T-helper 17 cell (primary cell): ENCODE measurements around the gene CCL4L2. TPM values are rescaled to one million over a fixed set of nuclear protein-coding genes. Genes with fewer than 3 reads are reported as not detected.
A peak's percentile ranks its signal among the peaks of the same experiment; 100 is the strongest.
"Not testable (repeated sequence)": the region's sequence is repeated elsewhere in the genome, so short reads cannot be mapped to it uniquely, and the experiment has no call there.

ENCODE experiments used
- ATAC-seq: fragments of 150-1000 bp; cut with Tn5 transposase; 2 replicates; pipeline ENCODE4 v1.10.0; 2021; ENCODE audit warnings: mild to moderate bottlenecking, moderate library complexity
- DNase-seq, 3 donors: peaks; one replicate each; pipeline versions ENCODE4 v3.0.0 to v3.0.0-alpha.2; 2020 to 2021
- H3K9me3 ChIP-seq: one replicate; pipeline ENCODE4 v1.7.0; 2013; ENCODE audit warnings: low read length, mild to moderate bottlenecking; ENCODE audit not compliant: control insufficient read depth, poor library complexity, severe bottlenecking
- H3K27ac Mint-ChIP-seq: one replicate; pipeline ENCODE4 v1.8.0; 2022; ENCODE audit warnings: mild to moderate bottlenecking, moderate library complexity, mixed read lengths
- H3K27me3 Mint-ChIP-seq: one replicate; pipeline ENCODE4 v1.8.0; 2022; ENCODE audit warnings: mixed read lengths
- H3K36me3 Mint-ChIP-seq: one replicate; pipeline ENCODE4 v1.8.0; 2022; ENCODE audit warnings: low read depth, mixed read lengths
- H3K4me1 Mint-ChIP-seq: one replicate; pipeline ENCODE4 v1.8.0; 2022; ENCODE audit warnings: mild to moderate bottlenecking, mixed read lengths
- H3K4me3 Mint-ChIP-seq: one replicate; pipeline ENCODE4 v1.8.0; 2022; ENCODE audit warnings: mild to moderate bottlenecking, moderate library complexity, mixed read lengths
- total RNA-seq, 4 donors: library from RNA in 2 of 4; stranded (reverse) in 2 of 4; gene quantifications; one replicate each; pipeline ENCODE4 v1.2.3 and lab custom pipeline; 2022 to 2026

CCL4L2 gene
- total RNA-seq, 2 donors from 2014 or later: 0.62 to 1.6 TPM

DNA sequence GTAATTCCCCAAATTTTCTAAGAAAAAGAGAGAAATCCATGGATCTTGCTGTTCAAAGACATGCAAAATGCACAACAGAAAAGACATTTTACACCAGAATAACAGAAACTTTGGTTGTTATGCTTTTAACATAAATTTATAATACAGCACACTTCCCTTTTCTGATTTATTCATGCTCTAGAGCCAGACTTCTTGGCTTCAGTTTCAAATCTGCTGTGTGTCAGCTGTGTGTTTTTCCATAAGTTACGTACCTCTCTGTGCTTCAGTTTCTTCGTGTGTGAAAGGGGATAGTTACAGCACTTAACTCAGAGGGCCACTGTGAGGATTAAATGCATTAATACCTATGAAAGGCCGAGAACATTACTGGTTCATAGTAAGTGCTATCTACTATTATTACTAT lies 7.5 kb upstream of the CCL4L2 start:
- H3K4me3 Mint-ChIP-seq: no peak overlapping the region

DNA sequence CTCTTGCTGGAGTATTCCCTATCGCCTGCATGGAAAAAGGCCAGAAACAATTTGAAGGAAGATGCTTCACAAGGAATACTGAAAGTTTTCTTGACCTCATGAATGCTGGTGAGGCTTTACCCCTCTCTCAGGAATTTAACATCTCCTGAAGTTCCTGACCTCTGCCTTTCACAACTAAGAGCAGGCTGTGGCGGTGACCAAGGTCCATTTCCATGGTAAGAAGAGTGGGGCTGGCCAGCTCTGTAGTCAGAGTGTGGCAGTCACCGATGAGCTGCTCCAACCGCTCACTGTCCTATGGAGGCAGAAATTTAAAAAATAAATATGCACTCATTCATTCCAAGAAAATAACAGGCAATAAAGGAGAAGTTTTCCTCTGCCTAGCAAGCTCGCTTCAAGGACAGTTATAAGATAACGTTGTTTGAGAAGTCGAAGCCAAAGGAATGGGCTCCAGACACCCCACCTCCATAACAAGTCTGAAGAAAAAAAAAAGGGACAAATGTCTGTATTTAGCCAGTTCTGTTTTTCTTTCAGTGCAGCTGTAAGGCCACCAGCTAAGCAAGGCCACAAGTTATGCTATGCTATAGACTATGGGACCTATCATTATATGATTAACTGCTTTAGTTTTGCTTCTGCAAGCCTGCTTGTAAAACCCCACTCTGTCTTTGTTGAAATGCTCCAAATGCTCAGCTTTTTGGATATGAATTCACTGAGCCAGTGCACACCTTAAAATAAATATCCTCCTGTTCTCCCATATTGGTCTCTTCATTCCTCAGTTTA lies 6.0 kb upstream of the CCL4L2 start:
- Mint-ChIP-seq H3K27ac (no peak overlapping the region), H3K36me3 (peaks cover 6% of the 10 kb centered on the region), H3K27me3 (peaks cover 62% of the 10 kb centered on the region), H3K4me1 (peaks cover 13% of the 10 kb centered on the region), H3K4me3 (no peak overlapping the region)
- no peaks in the 10 kb centered on the region for H3K9me3 ChIP-seq
- DNase-seq (no peak), ATAC-seq (no peak)

More for the DNA sequence above, 7.5 kb upstream of the CCL4L2 start:
- Mint-ChIP-seq H3K27me3 (peaks cover 71% of the 10 kb centered on the region), H3K36me3 (peaks cover 6% of the 10 kb centered on the region), H3K4me1 (peaks cover 19% of the 10 kb centered on the region), H3K27ac (no peak overlapping the region)
- DNase-seq (no peak), ATAC-seq (no peak)
- H3K9me3 ChIP-seq: no peaks in the 10 kb centered on the region

DNA sequence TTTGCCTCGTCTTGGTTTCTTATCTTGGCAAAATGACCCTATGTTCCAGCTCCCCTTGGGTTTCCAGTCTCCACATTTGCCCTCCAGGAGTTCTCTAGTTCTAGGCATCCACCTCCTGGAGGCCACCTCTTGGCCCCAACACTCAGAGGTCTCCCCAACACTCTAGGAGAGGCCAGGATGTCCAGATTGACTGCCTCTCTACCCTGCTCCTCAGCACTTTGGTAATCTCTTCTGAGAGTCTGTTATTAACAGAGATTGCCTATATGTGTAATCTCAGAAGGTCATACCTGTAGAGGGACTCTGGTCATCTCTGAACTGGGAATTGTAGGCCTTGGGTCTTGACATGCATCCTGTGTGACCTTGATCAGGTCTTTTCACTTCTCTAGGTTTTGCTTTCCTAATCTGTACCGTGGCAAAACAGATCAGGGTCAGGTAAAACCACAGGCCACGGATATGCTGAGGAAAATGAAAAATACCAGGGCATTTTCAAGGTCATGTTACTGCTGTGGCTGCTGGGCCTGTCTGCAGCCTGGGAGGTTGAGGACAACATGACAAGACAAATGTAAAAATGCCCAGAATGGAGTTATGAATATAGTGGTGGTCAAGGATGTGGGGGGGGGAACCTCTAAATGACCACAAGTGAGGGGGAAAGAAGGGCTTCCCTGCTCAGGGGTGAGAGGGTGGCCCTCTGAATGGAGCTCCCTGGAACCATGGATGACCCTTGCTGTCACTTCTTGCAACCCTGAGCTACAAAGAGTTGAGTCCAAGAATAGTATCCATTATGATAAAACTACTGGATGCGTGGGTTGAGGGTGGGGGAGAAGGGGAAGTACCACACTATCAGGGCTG lies 5.0 kb upstream of the CCL4L2 start:
- Mint-ChIP-seq H3K27ac (no peak overlapping the region), H3K36me3 (peaks cover 6% of the 10 kb centered on the region), H3K4me1 (peaks cover 13% of the 10 kb centered on the region), H3K4me3 (no peak overlapping the region), H3K27me3 (peaks cover 66% of the 10 kb centered on the region)
- no peak for DNase-seq
- no peak for ATAC-seq
- no peaks in the 10 kb centered on the region for H3K9me3 ChIP-seq

DNA sequence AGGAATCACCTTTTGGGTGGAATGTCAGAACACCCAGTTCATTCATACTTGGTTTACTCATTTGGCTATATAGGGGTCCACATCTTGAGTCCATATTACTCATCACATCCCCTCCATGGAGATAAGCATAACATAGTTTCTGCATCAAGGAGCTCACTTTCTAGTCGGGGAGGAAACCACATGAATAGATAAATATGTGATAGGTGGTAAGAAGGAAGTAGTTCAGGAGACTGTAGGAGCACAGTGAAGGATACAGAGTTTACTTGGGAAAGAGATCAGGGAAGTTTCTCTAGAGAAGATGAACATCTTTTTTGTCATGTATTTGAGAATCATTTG lies 4.4 kb upstream of the CCL4L2 start:
- H3K4me1 Mint-ChIP-seq: peaks cover 12% of the 10 kb centered on the region
- not testable (repeated sequence) for DNase-seq, H3K4me3 Mint-ChIP-seq, H3K36me3 Mint-ChIP-seq, H3K27ac Mint-ChIP-seq, H3K9me3 ChIP-seq, ATAC-seq
- peaks cover 66% of the 10 kb centered on the region for H3K27me3 Mint-ChIP-seq

DNA sequence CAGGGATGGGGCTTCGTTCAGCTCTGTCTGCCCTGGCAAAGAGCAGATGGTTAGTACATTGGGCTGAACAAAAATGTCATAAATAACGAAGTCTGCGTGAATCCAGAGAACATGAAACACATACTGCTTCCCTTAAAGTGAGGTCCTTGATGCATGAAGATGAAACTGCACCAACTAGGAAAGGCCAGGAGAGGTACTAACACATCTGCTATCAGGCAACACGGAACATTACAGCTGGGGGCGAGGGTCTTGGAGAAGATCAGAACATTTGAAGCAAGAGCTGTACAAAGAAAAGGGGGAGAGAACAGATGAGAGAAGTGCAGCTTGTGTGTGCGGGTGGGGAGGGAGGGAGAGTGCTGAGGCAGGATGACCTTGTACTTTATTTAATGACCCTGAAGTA lies 3.5 kb upstream of the CCL4L2 start:
- peaks cover 66% of the 10 kb centered on the region for H3K27me3 Mint-ChIP-seq
- H3K9me3 ChIP-seq, H3K4me3 Mint-ChIP-seq, ATAC-seq, H3K4me1 Mint-ChIP-seq, H3K27ac Mint-ChIP-seq, DNase-seq, H3K36me3 Mint-ChIP-seq: not testable (repeated sequence)

DNA sequence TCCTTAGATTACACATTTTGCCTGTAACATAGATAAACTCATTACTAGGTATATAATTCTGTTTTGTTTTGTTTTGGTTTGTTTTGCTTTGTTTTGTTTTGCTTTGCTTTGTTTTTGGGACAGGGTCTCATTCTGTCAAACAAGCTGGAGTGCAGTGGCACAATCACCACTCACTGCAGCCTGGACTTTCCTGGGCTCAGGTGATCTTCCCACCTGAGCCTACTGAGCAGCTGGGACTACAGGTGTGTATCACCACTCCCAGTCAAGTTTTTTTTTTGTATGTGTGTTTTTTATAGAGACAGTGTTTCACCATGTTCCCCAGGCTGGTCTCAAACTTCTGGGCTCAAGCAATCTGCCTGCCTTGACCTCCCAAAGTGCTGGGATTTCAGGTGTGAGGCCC lies 1.3 kb upstream of the CCL4L2 start:
- peaks cover 67% of the 10 kb centered on the region for H3K27me3 Mint-ChIP-seq
- H3K4me1 Mint-ChIP-seq: peaks cover 6% of the 10 kb centered on the region
- peaks cover 2% of the 10 kb centered on the region for H3K36me3 Mint-ChIP-seq
- DNase-seq (no peak), ATAC-seq (no peak)
- no peak overlapping the region for H3K4me3 Mint-ChIP-seq
- no peaks in the 10 kb centered on the region for H3K9me3 ChIP-seq
- no peak overlapping the region for H3K27ac Mint-ChIP-seq

DNA sequence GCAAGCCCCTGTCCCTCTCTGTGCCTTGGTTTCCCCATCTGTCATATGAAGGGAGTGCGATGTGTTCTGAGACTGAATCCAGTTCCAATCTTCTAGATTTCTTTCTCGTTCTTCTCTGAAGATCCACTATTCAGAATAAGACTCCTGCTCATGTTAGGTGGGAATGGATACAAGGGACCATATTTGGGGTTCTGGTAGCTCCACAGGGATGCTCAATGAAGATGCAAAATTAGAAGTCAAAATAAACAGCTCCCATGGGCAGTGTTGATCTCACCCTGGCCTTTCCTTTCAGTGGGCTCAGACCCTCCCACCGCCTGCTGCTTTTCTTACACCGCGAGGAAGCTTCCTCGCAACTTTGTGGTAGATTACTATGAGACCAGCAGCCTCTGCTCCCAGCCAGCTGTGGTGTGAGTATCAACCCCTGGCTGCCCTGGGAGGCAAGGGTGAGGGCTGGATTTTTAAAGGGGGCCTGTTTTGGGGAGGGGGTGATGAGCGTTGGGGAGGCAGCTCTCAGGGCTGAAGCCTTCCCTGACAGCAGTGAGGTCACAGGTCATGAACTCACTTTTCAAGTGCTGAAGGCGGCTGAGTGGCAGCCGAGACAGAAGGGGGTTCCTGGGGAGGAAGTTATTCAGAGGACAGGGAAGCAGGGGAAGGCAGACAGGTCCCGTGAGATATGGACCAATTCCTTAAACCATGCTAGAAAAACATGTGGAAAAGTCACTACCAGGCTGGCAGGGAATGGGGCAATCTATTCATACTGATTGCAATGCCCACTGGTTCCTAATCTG lies 815 bp downstream of the CCL4L2 start:
- not testable (repeated sequence) for H3K4me3 Mint-ChIP-seq, H3K36me3 Mint-ChIP-seq

DNA sequence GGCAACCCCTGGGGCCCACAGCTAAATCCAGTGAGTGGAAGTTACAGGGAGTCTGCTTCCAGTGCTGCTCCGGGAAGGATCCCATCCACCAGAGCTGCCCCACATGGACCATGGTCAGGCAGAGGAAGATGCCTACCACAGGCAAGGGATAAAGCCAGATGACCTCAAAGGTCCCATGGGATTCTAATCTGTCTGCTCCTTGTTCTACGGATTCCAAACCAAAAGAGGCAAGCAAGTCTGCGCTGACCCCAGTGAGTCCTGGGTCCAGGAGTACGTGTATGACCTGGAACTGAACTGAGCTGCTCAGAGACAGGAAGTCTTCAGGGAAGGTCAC lies 1.4 kb downstream of the CCL4L2 start:
- Mint-ChIP-seq H3K4me1 (no peaks in the 10 kb centered on the region), H3K4me3 (no peak overlapping the region), H3K27me3 (peaks cover 50% of the 10 kb centered on the region), H3K36me3 (peaks cover 2% of the 10 kb centered on the region), H3K27ac (no peak overlapping the region)
- no peak for DNase-seq
- no peaks in the 10 kb centered on the region for H3K9me3 ChIP-seq
- no peak for ATAC-seq

More for the DNA sequence above, 815 bp downstream of the CCL4L2 start:
- DNase-seq, H3K4me1 Mint-ChIP-seq, H3K9me3 ChIP-seq: not testable (repeated sequence)
- H3K27me3 Mint-ChIP-seq: peaks cover 55% of the 10 kb centered on the region
- peak overlapping the region; percentile 44 for H3K27ac Mint-ChIP-seq
- ATAC-seq: peak; percentile 25

GRCh38 chr17:36212966-36213365 lies 2.1 kb downstream of the CCL4L2 start:
- no peak overlapping the region for H3K27ac Mint-ChIP-seq
- peaks cover 2% of the 10 kb centered on the region for H3K36me3 Mint-ChIP-seq
- DNase-seq (no peak), ATAC-seq (no peak)
- H3K4me3 Mint-ChIP-seq: no peak overlapping the region
- H3K27me3 Mint-ChIP-seq: peaks cover 48% of the 10 kb centered on the region
- H3K4me1 Mint-ChIP-seq: no peaks in the 10 kb centered on the region
- H3K9me3 ChIP-seq: no peaks in the 10 kb centered on the region

- peaks cover 2% of the 10 kb centered on the region for H3K36me3 Mint-ChIP-seq
- DNase-seq (no peak), ATAC-seq (no peak)
- peaks cover 48% of the 10 kb centered on the region for H3K27me3 Mint-ChIP-seq
- no peak overlapping the region for H3K27ac Mint-ChIP-seq
- H3K9me3 ChIP-seq: no peaks in the 10 kb centered on the region
- H3K4me1 Mint-ChIP-seq: no peaks in the 10 kb centered on the region
- no peak overlapping the region for H3K4me3 Mint-ChIP-seq
These were observed 2.8 kb downstream of the CCL4L2 start for GRCh38 chr17:36213695-36214094.

DNA sequence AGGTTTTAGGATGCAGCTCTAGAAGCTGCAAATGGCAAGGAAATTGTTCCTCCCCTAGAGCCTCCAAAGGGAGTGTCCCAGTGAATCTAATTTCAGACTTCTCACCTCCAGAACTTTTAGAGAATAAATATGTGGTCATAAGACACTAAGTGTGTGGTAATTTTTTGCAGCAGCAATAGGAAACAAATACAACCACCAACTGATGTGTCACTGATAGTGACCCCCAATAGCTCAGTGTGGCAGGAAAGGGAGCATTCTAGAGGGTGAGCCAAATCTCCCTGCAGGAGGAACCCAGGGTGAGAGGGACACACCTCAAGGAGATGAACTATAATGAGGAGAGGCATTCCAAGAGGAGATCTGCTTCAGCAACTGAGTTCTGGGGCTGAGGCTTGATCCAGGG lies 4.1 kb downstream of the CCL4L2 start:
- DNase-seq (no peak), ATAC-seq (no peak)
- Mint-ChIP-seq H3K36me3 (peaks cover 2% of the 10 kb centered on the region), H3K4me1 (no peaks in the 10 kb centered on the region), H3K4me3 (no peak overlapping the region), H3K27me3 (peaks cover 41% of the 10 kb centered on the region), H3K27ac (no peak overlapping the region)
- no peaks in the 10 kb centered on the region for H3K9me3 ChIP-seq

GRCh38 chr17:36215406-36216308 lies 4.8 kb downstream of the CCL4L2 start:
- H3K4me1 Mint-ChIP-seq, H3K36me3 Mint-ChIP-seq, H3K4me3 Mint-ChIP-seq, H3K27ac Mint-ChIP-seq, DNase-seq, ATAC-seq, H3K9me3 ChIP-seq: not testable (repeated sequence)
- H3K27me3 Mint-ChIP-seq: peaks cover 38% of the 10 kb centered on the region
